ENCODE results near the gene ZNF423.
"Not testable (repeated sequence)": the region's sequence is repeated elsewhere in the genome, so short reads cannot be mapped to it uniquely, and the experiment has no call there.

The ZNF423 gene

GRCh38 chr16:49581630-49582298 is 274.1 kb downstream of the ZNF423 start:
- DNase-seq (ENCODE audit: low spot score) = no peak

GRCh38 chr16:49580751-49581303 is 275.1 kb downstream of the ZNF423 start:
- no peak for DNase-seq (ENCODE audit: low spot score)

- no peak for DNase-seq (ENCODE audit: low spot score)
These were observed 277.4 kb downstream of the ZNF423 start for GRCh38 chr16:49578435-49579024.

- no peak for DNase-seq (ENCODE audit: low spot score)
These were observed 277.9 kb downstream of the ZNF423 start for GRCh38 chr16:49578018-49578417.

GRCh38 chr16:49576941-49577340 is 279.0 kb downstream of the ZNF423 start:
- DNase-seq (ENCODE audit: low spot score) = no peak

GRCh38 chr16:49576173-49576494 is 279.8 kb downstream of the ZNF423 start:
- DNase-seq (ENCODE audit: low spot score) = no peak

GRCh38 chr16:49575346-49576172 is 280.4 kb downstream of the ZNF423 start:
- DNase-seq (ENCODE audit: low spot score) = no peak

- no peak for DNase-seq (ENCODE audit: low spot score)
These were observed 281.1 kb downstream of the ZNF423 start for GRCh38 chr16:49574826-49575225.

- DNase-seq (ENCODE audit: low spot score) = no peak
These were observed 288.0 kb downstream of the ZNF423 start for GRCh38 chr16:49567950-49568349.

- DNase-seq (ENCODE audit: low spot score) = no peak
These were observed 289.5 kb downstream of the ZNF423 start for GRCh38 chr16:49566432-49566831.

- DNase-seq (ENCODE audit: low spot score) = no peak
These were observed 291.2 kb downstream of the ZNF423 start for GRCh38 chr16:49564496-49565229.

- no peak for DNase-seq (ENCODE audit: low spot score)
These were observed 292.2 kb downstream of the ZNF423 start for GRCh38 chr16:49563666-49564065.

- not testable (repeated sequence) for DNase-seq (ENCODE audit: low spot score)
These were observed 293.0 kb downstream of the ZNF423 start for GRCh38 chr16:49562894-49563293.

GRCh38 chr16:49562228-49562627 is 293.7 kb downstream of the ZNF423 start:
- DNase-seq (ENCODE audit: low spot score) = no peak

GRCh38 chr16:49560004-49560830 is 295.7 kb downstream of the ZNF423 start:
- DNase-seq (ENCODE audit: low spot score) = no peak

GRCh38 chr16:49559242-49559641 is 296.7 kb downstream of the ZNF423 start:
- DNase-seq (ENCODE audit: low spot score) = no peak

GRCh38 chr16:49558451-49558850 is 297.5 kb downstream of the ZNF423 start:
- DNase-seq (ENCODE audit: low spot score) = no peak

GRCh38 chr16:49556606-49557446 is 299.1 kb downstream of the ZNF423 start:
- DNase-seq (ENCODE audit: low spot score) = no peak

GRCh38 chr16:49556249-49556605 is 299.7 kb downstream of the ZNF423 start:
- no peak for DNase-seq (ENCODE audit: low spot score)

- no peak for DNase-seq (ENCODE audit: low spot score)
These were observed 301.2 kb downstream of the ZNF423 start for GRCh38 chr16:49554681-49555080.

All from activated CD4-positive, alpha-beta T cell treated with anti-CD3 and anti-CD28 coated beads, Interleukin-2, Interleukin-4, amounts not matched to agents 100 ng/mL and 50 ng/mL, durations not matched to agents 16 hours and 8 hours (primary cell).